HG02763 (cell line): ENCODE results near the gene WHRN.

Experiments
- ATAC-seq: cut with Tn5 transposase; IDR thresholded peaks from one replicate; pipeline ENCODE4 v1.9.1; 2021; ENCODE audit warnings: mild to moderate bottlenecking, moderate library complexity; ENCODE audit not compliant: unreplicated experiment

Gene WHRN

GRCh38 chr9:114385397-114386181 lies 119.7 kb downstream of the WHRN start:
- ATAC-seq, result peak; percentile 80

- ATAC-seq, result no peak
These were observed 120.4 kb downstream of the WHRN start for GRCh38 chr9:114384836-114385396.

- ATAC-seq, result no peak
These were observed 120.9 kb downstream of the WHRN start for GRCh38 chr9:114384341-114384740.

GRCh38 chr9:114383521-114384231 lies 121.6 kb downstream of the WHRN start:
- ATAC-seq, result no peak

- ATAC-seq, result no peak
These were observed 122.4 kb downstream of the WHRN start for GRCh38 chr9:114382699-114383520.

GRCh38 chr9:114378883-114379282 lies 126.4 kb downstream of the WHRN start:
- no peak for ATAC-seq

- no peak for ATAC-seq
These were observed 127.3 kb downstream of the WHRN start for GRCh38 chr9:114378016-114378415.

GRCh38 chr9:114376586-114377445 lies 128.5 kb downstream of the WHRN start:
- ATAC-seq, result no peak

GRCh38 chr9:114375386-114376175 lies 129.7 kb downstream of the WHRN start:
- ATAC-seq, result no peak

GRCh38 chr9:114374936-114375335 lies 130.3 kb downstream of the WHRN start:
- ATAC-seq, result no peak

GRCh38 chr9:114373960-114374730 lies 131.1 kb downstream of the WHRN start:
- no peak for ATAC-seq

- ATAC-seq, result peak; percentile 93
These were observed 132.3 kb downstream of the WHRN start for GRCh38 chr9:114372921-114373448.

- peak; percentile 36 for ATAC-seq
These were observed 133.0 kb downstream of the WHRN start for GRCh38 chr9:114371973-114372917.

- no peak for ATAC-seq
These were observed 133.8 kb downstream of the WHRN start for GRCh38 chr9:114371343-114371944.

- ATAC-seq, result no peak
These were observed 134.3 kb downstream of the WHRN start for GRCh38 chr9:114370968-114371320.

GRCh38 chr9:114370251-114370967 lies 134.9 kb downstream of the WHRN start:
- no peak for ATAC-seq
